Upper lobe of left lung (tissue), 4 donors: ENCODE measurements around the gene CD248.

Experiments
- CTCF ChIP-seq, 6 experiments: fragments of 450-650 bp in 4 of 6; fragments of 200-600 bp in 2 of 6; sonication (generic) in 2 of 6; IDR thresholded peaks; one replicate each; pipeline ENCODE4 v1.5.1; 2016 to 2019; ENCODE audit warnings: antibody characterized with exemption in 6 of 6
- EP300 ChIP-seq, 4 donors: sonication (generic); formaldehyde crosslinking; IDR thresholded peaks; one replicate each; pipeline ENCODE4 v1.5.1; 2017; ENCODE audit warnings: antibody characterized with exemption in 4 of 4, control low read depth in 2 of 4
- POLR2A ChIP-seq, 4 donors: fragments of 450-650 bp; IDR thresholded peaks; one replicate each; pipeline ENCODE4 v1.5.1; 2016 to 2017; ENCODE audit warnings: antibody characterized with exemption in 4 of 4, mild to moderate bottlenecking in 2 of 4
- POLR2AphosphoS5 ChIP-seq, 2 donors: sonication (generic); formaldehyde crosslinking; IDR thresholded peaks; one replicate each; pipeline ENCODE4 v1.5.1; 2017; ENCODE audit warnings: antibody characterized with exemption in 2 of 2

- TF ChIP-seq CTCF (IDR thresholded peaks at IDR 0.05) (no peak), POLR2AphosphoS5 (IDR thresholded peaks at IDR 0.05) (no peak), EP300 (IDR thresholded peaks at IDR 0.05) (no peak), POLR2A (IDR thresholded peaks at IDR 0.05) (no peak)
Measured at GRCh38 chr11:66314186-66314501, 2.7 kb downstream of the CD248 start.
